HEK293T (cell line): ENCODE measurements around the gene KCNH4.

ENCODE experiments used
- CTCF ChIA-PET: fragments of 350-600 bp; formaldehyde crosslinking; extraction: SDS; loops from one replicate; lab custom pipeline; 2021; ENCODE audit warnings: antibody characterized with exemption, inconsistent platforms; lab: Yijun Ruan, JAX
- POLR2A ChIA-PET: fragments of 350-600 bp; formaldehyde crosslinking; extraction: SDS; loops from one replicate; lab custom pipeline; 2020; ENCODE audit warnings: antibody characterized with exemption, inconsistent platforms; lab: Yijun Ruan, JAX
- DNase-seq: peaks from one replicate; pipeline ENCODE4 v3.0.0; 2012; ENCODE audit warnings: mixed read lengths; ENCODE audit errors: extremely low spot score
- ARNT ChIP-seq: fragments of 450-650 bp; IDR thresholded peaks from 2 replicates; pipeline ENCODE4 v1.6.1; 2017; ENCODE audit warnings: mild to moderate bottlenecking
- BHLHE40 ChIP-seq: fragments of 450-650 bp; IDR thresholded peaks from 2 replicates; pipeline ENCODE4 v1.6.1; 2016; ENCODE audit warnings: mild to moderate bottlenecking, moderate library complexity, borderline replicate concordance
- CTBP1 ChIP-seq: fragments of 450-650 bp; IDR thresholded peaks from 2 replicates; pipeline ENCODE4 v1.6.1; 2016; ENCODE audit warnings: borderline replicate concordance
- ELF4 ChIP-seq: fragments of 450-650 bp; IDR thresholded peaks from 2 replicates; pipeline ENCODE4 v1.6.1; 2017; ENCODE audit warnings: antibody characterized with exemption
- FOXA1 ChIP-seq: fragments of 450-650 bp; IDR thresholded peaks from 2 replicates; pipeline ENCODE4 v1.6.1; 2016; ENCODE audit warnings: mild to moderate bottlenecking
- FOXK2 ChIP-seq: fragments of 450-650 bp; IDR thresholded peaks from 2 replicates; pipeline ENCODE4 v1.6.1; 2016; ENCODE audit warnings: mild to moderate bottlenecking
- FOXM1 ChIP-seq: fragments of 450-650 bp; IDR thresholded peaks from 2 replicates; pipeline ENCODE4 v1.6.1; 2017; ENCODE audit warnings: mild to moderate bottlenecking, borderline replicate concordance
- HDGF ChIP-seq: fragments of 450-650 bp; IDR thresholded peaks from 2 replicates; pipeline ENCODE4 v1.6.1; 2017; ENCODE audit warnings: antibody characterized with exemption, borderline replicate concordance
- L3MBTL2 ChIP-seq: fragments of 450-650 bp; conservative IDR thresholded peaks from 2 replicates; pipeline ENCODE4 v1.6.1; 2016; ENCODE audit warnings: mild to moderate bottlenecking
- LEF1 ChIP-seq: fragments of 450-650 bp; IDR thresholded peaks from 2 replicates; pipeline ENCODE4 v1.6.1; 2017; ENCODE audit warnings: mild to moderate bottlenecking, borderline replicate concordance
- NFRKB ChIP-seq: fragments of 450-650 bp; IDR thresholded peaks from 2 replicates; pipeline ENCODE4 v1.6.1; 2016; ENCODE audit warnings: mild to moderate bottlenecking, moderate library complexity
- SP1 ChIP-seq: fragments of 450-650 bp; IDR thresholded peaks from 2 replicates; pipeline ENCODE4 v1.6.1; 2017
- SUZ12 ChIP-seq: fragments of 450-650 bp; IDR thresholded peaks from 2 replicates; pipeline ENCODE4 v1.6.1; 2016; ENCODE audit warnings: mild to moderate bottlenecking
- TARDBP ChIP-seq: fragments of 450-650 bp; IDR thresholded peaks from 2 replicates; pipeline ENCODE4 v1.6.1; 2016
- ZNF384 ChIP-seq: fragments of 450-650 bp; IDR thresholded peaks from 2 replicates; pipeline ENCODE4 v1.6.1; 2016
- TF ChIP-seq, protein P1 (sequence below): fragments of 450-650 bp; IDR thresholded peaks from 2 replicates; pipeline ENCODE4 v1.6.1; 2016

Gene KCNH4

DNA sequence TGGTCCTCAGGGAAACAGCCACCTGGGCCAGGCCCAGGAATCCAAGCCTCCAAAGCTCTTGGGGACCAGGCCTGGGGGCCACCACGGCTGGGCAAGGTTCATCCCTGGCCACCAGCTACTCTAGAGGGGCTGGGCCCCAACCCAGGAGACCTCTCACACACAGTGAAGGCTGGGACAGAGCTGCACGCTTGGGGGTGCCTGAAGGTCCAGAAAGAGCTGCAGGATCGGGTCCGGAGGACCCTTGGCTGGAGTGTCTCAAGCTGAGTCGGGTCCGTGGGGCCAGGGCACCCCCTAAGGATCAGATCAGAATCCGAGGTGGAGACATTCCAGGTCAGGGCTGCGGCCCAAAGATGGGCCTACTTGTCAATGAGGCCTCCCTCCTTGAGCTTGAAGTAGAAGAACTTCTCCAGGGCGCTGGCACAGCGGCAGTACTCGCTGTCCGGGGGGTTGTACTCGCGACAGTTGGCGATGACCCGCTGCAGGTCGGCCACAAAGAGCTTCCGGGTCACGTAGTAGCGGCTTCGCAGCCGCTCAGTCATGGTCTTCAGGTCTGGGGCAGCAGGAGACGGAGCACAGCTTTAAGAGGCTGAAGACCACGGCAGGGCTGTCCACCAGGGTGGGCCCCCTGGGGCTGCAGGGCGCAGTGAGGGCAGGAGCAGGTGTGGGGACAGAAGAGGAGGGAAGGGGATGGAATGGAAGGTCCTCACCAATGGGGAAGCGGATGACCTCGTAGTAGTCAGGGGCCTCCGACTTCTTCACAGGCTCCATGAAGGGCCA, 67.5 kb downstream of the KCNH4 start:
- TF ChIP-seq LEF1, result no peak
- no peak for TF ChIP-seq FOXM1
- no peak for TF ChIP-seq ARNT
- TF ChIP-seq SUZ12, result no peak
- no peak for TF ChIP-seq FOXK2
- TF ChIP-seq ZNF384, result no peak
- TF ChIP-seq FOXA1, result no peak
- no peak for TF ChIP-seq BHLHE40
- no peak for TF ChIP-seq HDGF
- no peak for TF ChIP-seq L3MBTL2
- TF ChIP-seq TARDBP, result no peak
- TF ChIP-seq ELF4, result no peak
- TF ChIP-seq SP1, result no peak
- no peak for TF ChIP-seq CTBP1
- no peak for TF ChIP-seq NFRKB
- TF ChIP-seq, protein P1, sequence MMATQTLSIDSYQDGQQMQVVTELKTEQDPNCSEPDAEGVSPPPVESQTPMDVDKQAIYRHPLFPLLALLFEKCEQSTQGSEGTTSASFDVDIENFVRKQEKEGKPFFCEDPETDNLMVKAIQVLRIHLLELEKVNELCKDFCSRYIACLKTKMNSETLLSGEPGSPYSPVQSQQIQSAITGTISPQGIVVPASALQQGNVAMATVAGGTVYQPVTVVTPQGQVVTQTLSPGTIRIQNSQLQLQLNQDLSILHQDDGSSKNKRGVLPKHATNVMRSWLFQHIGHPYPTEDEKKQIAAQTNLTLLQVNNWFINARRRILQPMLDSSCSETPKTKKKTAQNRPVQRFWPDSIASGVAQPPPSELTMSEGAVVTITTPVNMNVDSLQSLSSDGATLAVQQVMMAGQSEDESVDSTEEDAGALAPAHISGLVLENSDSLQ, result no peak
- ChIA-PET CTCF (interaction anchor here (1.2 kb wide), 1 partner anchor 45 kb away, joined by 4 read pairs; no protein-coding TSS in a partner anchor), POLR2A (interaction anchor here (0.6 to 4.4 kb wide), 9 partner anchors 7 to 148 kb away, joined by 3 to 26 read pairs (median 5); partner anchors contain the start of genes CNP, DNAJC7, KAT2A and NKIRAS2)
- DNase-seq, result no peak

DNA sequence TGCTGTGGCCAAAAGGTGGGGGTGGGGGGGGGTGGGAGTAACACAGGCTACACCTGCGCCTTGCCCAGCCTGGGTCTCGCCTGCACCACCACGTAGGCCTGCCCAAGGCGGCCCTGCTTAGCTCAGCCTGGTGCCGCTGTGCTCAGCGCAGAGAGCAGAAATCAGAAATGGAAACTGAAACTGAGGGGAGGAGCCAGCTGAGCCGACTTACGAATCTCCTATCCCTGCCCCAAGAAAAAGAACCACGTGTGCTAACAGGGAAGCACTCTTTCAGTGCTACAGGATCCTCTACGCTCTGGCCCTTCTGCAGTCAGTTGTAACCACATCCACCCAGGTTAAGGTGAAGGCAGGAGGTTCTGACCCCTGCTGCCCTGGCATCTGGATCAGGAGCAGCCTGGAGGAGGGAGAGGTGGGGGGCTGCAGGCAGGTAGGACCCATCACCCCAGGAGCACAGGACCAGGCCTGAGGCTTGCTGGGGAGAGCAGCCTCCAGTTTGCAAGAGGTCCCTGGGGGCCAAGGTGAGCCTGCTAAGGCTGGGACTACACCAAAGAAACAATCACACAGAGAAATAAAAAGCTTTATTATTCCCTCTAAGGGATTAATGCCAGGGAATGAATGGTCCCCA, 68.3 kb downstream of the KCNH4 start, which contains the start of gene DHX58:
Gene DHX58, minus strand, starts transcription at position 163 of the 625 bp plus-strand sequence. CDS start 822 bp downstream, outside the sequence.
- ChIA-PET POLR2A (interaction anchor here (0.8 to 4.4 kb wide), 7 partner anchors 8 to 147 kb away, joined by 3 to 26 read pairs (median 7); partner anchors contain the start of genes CNP, DNAJC7, GHDC and KAT2A), CTCF (no interaction called here)
- TF ChIP-seq ZNF384 (no peak), L3MBTL2 (no peak), FOXK2 (no peak), BHLHE40 (no peak), SP1 (no peak), ELF4 (no peak), FOXM1 (no peak), LEF1 (no peak), CTBP1 (no peak), HDGF (no peak), FOXA1 (no peak), NFRKB (no peak), ARNT (no peak), TARDBP (no peak), SUZ12 (no peak)
- TF ChIP-seq, protein P1, result no peak
- DNase-seq, result no peak

DNA sequence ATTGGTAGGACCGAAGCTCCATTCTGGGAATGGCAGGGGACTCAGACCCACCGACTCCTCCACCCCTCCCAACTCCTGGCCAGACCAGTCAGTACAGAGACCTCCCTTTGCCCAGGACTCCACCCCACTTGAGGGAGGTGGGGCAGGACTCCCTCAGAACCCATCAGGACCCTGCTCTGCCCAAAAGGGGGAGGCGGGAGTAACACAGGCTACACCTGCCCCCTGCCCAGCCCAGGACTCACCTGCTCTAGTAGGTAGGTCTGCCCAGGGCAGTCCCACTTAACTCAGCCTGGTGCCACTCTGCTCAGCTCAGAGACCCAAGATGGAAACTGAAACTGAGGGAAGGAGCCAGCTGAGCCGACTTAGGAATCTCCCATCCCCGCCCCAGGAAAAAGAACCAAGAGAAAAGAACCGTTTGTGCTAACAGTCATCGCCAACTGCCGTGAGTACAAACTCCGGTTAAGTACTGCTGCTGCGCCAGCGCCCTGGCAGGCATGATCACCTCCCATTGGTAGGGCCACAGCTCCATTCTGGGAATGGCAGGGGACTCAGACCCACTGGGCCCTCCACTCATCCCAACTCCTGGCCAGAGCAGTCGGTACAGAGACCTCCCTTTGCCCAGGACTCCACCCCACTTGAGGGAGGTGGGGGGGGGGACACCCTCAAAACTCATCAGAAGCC, 68.9 kb downstream of the KCNH4 start:
- CTCF ChIA-PET, result interaction anchor here (1.2 kb wide), 1 partner anchor 8 kb away, joined by 3 read pairs; no protein-coding TSS in a partner anchor
- TF ChIP-seq FOXK2, result no peak
- no peak for TF ChIP-seq LEF1
- no peak for TF ChIP-seq ZNF384
- no peak for TF ChIP-seq SP1
- TF ChIP-seq BHLHE40, result no peak
- TF ChIP-seq FOXA1, result no peak
- TF ChIP-seq NFRKB, result no peak
- TF ChIP-seq CTBP1, result no peak
- no peak for TF ChIP-seq TARDBP
- TF ChIP-seq L3MBTL2, result no peak
- TF ChIP-seq, protein P1, result no peak
- TF ChIP-seq ELF4, result no peak
- no peak for TF ChIP-seq HDGF
- TF ChIP-seq SUZ12, result no peak
- TF ChIP-seq ARNT, result no peak
- TF ChIP-seq FOXM1, result no peak
- DNase-seq, result no peak
- POLR2A ChIA-PET, result interaction anchor here (0.8 to 4.4 kb wide), 4 partner anchors 9 to 145 kb away, joined by 3 to 26 read pairs (median 6); partner anchors contain the start of genes CNP, GHDC and KAT2A

DNA sequence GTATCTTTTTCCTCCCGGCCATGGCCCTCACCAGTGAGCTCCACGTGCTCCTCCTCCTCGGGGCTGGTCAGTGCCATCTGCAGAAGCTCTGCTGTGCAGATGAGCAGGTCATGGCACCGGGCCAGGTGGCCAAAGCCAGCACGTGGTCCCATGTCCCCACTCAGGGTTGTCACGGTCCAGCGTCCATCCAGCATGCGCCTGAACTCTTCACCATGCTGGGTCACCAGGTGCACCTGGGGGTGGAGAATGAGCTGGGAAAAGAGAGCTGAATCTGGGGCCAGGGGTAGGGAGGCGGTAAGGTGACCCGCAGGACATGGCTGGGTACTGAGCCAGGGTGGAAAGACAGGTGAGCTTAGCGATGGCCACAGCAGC, 69.7 kb downstream of the KCNH4 start:
- TF ChIP-seq BHLHE40 (no peak), ELF4 (no peak), NFRKB (no peak), ARNT (no peak), HDGF (no peak), SUZ12 (no peak)
- ChIA-PET POLR2A (interaction anchor here (1.5 to 4.4 kb wide), 2 partner anchors 9 to 145 kb away, joined by 7 to 26 read pairs; partner anchors contain the start of genes CNP and KAT2A), CTCF (interaction anchor here (0.7 to 1.2 kb wide), 3 partner anchors 7 to 86 kb away, joined by 3 read pairs; no protein-coding TSS in a partner anchor)
- no peak for DNase-seq
